DLD1 (cell line): ENCODE results near the gene GJD3.

Source experiments
- in situ Hi-C: cut with HindIII; loops from 2 replicates; pipeline ENCODE4 v1.10.0; 2017; ENCODE audit warnings: low sequenced_read_pairs

Gene GJD3

DNA sequence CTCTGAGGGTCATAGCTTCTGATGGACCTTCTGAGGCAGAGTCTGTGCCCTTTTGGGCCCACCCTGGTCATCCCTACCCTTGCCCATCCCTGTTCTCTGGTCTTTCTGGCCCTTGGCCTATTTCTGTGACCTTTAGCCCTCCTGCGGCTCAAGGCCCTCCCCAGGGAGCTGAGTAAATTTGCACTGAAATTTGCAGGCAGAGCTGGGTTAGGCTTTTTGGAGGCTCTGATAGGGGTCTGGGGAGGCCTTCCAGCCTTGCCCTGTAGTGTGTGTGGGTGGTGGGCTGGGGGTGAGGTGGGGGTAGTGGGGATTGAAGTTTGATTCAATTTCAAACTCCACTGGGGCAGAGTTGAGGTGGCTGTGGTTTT lies 37.7 kb downstream of the GJD3 start:
- in situ Hi-C loops = no loop called here

DNA sequence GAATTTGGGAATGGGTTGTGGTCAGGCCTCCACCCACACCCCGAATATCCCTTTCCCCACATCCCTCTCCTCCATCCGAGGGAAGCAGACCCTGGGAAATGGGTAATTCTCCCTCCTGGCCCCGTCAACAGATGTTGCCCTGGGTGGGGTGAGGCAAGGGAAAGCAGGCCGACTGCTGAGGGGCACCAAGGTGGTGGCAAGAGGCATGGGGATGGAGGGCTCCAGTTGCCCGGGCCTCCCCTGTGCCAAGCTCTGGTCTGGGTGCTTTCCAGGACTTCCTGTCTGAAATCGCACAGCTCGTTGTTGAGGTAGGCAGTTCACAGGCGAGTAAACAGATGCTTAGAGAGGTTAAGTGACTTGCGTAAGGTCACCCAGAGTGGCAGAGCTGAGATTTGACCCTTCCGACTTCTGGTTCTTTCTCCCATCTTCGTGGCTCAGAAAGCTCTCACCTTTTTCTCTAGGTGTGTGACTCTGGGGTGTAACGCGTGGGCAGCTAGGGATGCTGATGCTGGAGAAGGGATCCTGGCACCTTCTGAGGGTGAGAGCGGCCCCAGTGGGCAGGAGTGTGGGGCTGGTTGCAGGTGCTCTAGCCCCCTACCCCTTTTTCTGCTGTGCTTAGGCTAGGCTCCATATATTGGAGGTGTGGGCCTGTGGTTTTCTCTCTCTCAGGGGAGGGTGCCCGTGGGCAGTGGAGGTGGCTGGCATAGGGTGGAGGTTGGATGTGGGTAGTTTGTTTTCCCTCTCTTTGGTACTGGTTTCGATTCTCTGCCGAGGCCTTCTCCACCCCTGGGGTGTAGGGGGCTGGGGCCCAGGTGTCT lies 38.3 kb downstream of the GJD3 start:
- in situ Hi-C loops = no loop called here

DNA sequence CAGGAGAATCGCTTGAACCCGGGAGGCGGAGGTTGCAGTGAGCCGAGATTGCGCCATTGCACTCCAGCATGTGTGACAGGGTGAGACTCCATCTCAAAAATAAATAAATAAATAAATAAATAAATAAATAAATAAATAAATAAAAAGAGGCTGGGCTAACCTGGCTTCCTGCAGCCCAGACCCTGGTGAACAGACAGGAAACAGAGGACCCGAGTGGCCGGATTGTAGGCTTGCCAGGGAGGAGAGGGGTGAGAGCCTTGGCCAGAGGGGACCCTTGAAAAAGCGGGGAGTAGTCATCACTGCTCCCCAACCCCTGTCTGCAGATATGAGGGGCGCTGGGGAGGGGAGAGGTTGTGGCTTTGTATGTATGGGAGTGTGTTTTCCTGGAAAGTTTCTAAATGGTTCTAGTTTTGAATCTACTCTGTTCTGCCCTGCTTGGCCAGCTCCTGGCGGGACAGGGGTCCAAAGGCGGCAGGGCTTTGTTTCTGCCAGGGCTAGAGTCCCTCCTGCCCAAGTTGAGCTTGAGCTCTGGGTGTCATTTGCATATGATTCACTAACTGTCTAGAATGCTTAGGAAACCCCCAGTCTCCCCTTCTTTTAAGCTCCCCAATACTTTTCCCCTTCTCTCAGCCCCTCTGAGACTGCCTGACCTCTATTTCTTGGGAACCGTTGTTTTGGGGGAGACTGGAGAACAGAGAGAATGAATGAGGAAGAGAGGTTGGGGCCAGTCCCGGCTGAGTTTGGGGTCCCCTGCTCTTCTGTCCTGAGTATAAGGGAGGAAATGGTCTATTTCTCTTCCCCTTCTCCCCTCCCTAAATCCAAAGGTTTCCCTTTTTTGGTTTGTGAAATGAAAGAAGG lies 39.2 kb downstream of the GJD3 start:
- in situ Hi-C loops = no loop called here

DNA sequence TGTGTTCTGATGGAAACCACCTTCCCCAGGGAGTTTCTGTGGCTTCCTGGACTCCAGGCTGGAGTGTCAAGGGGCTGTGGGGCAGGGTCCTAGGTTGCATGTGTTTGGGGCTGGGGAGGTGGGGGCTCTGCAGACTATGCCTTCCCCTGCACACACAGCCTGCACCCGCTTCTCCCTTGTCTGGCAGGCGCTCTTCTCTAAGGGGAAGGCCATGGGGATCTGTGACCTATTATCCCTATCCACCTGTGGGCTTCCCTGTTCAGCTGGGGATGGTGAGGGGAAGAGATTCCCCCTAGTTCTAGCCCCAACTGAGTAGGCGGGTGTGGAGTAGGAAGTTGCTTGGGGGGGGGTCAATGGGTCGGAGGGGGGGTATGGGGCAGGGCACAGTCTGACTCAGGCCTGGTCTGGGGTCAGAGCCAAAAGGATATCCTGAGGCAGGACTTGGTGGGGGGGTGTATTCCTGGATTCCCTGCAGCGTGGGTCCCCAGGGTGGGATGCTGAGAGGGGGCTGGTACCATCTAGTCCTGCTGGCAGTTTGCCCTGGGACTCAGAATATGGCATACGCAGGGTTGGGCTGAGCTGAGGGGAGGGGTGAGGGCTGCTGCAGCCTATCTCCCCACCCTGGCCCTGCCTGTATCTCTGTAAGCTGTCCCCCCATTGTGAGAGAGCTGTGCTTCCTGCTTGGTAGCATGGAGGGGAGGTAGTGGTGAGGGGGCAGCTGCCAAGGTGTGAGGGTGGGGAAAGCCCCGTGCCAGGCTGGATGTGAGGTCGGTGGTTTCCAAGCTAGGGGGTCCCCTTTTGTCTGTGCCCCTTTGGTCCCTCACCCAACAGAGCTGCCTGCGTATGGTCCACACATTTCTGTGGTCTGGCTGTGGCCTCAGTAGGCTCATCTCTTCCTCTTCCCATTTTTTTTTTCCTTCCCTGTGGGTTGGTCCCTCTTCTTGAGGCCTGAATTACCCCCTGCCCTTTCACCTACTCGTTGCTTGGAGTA lies 40.9 kb downstream of the GJD3 start:
- in situ Hi-C loops = loop anchor here (25.0 kb wide), 2 partner anchors 261 to 336 kb away; partner anchors contain the start of genes MED24, PSMD3 and THRA

DNA sequence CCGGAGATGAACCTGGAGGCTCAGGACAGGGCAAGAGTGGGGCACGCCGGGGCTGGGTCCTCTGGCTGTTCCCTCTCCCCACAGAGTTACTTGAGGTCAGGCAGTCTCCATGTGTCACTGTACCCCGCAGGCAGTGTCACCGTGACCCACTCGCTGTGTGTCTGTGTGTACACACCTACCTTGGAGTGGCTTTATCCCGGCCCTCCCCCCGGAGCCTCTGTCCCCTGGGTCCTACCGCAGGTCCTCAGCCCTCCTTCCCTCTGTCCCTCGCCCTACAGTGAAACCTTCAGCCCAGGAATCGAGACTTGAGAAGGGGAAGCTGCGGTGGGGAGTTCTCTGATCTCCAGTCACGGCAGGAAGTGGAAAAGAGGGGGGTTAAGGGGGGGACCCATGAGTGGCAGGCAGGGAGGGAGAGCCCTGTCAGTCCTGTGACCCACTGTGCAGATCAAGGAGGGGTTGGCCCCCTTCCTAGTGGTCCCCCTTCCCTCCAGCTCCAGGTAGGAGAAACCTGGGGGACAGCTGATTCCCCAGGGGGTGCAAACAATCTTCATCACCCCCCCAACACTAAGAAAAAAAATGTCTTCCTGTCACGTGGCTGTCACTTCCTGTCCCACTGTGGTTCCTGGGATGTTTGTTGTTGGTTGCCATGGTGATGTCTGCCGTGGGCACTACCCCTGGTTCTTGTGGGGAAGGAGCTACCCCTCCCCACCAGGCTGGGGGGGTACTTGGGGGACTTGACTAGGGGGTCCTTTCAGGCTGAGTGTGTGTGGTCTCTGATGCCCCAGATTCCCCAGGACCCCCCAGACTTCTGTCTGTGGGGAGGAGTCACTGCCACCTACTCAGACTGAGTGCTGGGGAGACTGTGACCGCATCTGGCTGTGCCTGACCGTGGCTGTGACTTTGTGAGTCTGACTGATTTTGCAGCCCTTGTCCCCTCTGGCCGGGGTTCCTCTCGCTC lies 41.9 kb downstream of the GJD3 start:
- in situ Hi-C loops = loop anchor here (25.0 kb wide), 2 partner anchors 260 to 335 kb away; partner anchors contain the start of genes MED24, PSMD3 and THRA

DNA sequence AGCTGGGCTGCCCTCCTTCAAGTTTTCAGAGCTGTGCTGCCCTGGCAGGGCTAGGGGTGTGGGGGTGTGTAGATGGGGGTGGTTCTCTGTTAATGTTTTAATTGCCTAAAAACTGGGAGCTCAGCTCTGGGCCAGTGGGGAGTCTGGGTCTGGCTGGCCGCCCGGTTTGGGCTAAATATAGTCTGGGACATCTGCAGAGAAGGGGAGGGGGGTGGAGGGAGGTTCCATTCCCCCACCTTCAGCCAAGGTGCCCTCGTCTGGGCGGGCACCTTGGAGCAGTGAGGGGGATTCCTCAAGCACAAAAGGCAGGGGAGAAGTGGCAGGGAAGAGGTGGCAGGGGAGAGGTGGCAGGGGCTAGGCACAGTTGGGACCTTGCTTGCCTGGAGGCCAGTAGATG lies 42.6 kb downstream of the GJD3 start:
- in situ Hi-C loops = loop anchor here (25.0 kb wide), 2 partner anchors 260 to 335 kb away; partner anchors contain the start of genes MED24, PSMD3 and THRA

DNA sequence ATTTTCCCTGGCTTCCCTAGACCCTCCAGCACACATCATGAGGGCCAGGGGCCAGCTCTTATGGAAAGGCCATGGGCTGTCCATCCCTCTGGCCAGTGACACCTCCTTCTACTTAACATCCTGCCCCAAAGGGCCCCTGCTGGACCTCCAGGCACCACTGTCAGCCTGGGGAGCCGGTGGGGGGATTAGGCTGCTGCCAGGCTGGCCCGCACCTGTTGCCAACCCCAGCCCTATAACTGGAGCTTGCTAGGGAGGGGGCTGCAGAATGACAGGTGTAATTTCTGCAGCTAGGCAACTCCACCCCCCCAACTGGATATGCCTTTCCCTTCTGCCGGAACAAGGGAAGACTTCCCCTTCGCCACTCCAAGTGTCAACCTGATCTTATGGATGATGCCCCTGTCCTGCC lies 43.0 kb downstream of the GJD3 start:
- in situ Hi-C loops = loop anchor here (25.0 kb wide), 2 partner anchors 259 to 334 kb away; partner anchors contain the start of genes MED24, PSMD3 and THRA

DNA sequence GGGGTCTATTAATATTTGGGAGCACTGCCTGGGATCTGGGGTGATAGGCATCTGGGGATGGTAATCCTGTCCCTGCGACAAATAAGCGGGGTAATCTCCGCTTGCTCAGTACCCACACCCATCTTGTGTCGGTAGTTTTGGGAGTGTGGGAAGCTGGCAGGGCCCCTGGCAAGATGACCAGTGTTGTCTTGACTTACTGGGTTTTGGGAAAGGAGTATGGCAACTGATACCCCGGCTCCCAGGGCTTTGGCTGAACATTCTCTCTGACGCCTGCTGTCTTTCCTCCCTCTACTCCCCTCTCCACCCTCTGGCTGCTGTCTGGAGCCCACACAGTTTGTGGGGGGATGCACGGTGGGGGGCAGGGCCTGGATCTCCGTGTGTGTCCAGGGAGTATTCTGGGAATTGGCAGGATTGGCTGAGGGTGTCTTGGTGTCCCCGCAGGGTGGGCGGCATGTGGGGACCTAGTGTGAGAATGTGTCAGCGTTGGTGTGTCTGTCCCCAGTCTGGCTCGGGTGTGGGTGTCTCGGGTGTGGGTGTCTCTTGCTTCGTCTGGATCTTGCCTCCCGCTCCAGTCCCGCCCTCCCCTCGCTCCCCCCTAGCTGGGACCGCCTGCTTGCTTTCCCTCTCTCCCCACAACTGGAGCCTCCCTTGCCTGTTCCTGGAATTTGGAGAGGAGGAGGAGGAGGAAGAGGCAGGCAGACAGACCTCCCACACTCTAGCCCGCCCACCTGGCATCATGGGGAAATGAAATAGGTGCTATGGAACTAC lies 43.6 kb downstream of the GJD3 start:
- in situ Hi-C loops = loop anchor here (25.0 kb wide), 2 partner anchors 259 to 334 kb away; partner anchors contain the start of genes MED24, PSMD3 and THRA

DNA sequence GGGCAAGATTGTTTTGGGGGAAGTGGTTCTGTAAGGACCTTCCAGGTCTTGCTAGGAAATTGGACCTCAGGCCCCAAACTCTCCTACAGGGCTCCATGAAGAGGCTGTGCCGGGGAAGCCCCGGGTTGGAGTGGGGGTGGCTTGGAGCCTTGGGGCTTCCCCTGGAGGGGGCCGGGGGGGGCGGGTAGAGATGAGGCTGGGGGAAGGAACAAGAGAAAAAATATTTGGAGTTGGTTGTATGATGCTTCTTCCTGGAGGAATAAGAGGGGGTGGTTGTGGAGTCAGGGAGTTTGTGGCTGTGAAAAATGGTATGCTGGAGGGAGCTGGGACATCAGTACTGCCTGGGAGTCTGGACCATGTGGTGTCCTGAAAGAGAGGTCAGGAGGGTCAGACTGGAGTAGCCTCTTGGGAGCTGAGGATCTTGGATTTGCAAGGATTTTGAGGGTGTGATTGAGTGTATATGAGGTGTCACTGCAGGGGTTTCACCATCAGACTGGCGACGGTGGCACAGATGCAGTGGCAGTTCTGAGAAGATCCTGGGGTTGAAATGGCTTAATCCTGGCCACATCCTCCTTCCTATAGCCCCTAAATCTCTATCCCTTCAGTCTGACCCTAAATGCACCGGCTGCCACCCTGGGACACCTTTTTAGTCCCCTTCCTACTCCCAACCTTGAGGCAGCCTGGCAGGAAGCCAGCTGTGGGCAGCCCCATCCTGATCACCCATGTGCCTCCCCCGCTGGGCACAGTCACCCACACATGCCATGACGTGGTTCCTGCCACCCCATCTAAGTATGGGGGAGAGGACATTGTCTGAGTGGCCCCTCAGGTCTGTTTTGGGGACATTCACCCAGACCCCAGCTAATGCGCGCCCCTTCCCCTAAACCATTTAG lies 44.6 kb downstream of the GJD3 start:
- in situ Hi-C loops = loop anchor here (25.0 kb wide), 2 partner anchors 258 to 333 kb away; partner anchors contain the start of genes MED24, PSMD3 and THRA

DNA sequence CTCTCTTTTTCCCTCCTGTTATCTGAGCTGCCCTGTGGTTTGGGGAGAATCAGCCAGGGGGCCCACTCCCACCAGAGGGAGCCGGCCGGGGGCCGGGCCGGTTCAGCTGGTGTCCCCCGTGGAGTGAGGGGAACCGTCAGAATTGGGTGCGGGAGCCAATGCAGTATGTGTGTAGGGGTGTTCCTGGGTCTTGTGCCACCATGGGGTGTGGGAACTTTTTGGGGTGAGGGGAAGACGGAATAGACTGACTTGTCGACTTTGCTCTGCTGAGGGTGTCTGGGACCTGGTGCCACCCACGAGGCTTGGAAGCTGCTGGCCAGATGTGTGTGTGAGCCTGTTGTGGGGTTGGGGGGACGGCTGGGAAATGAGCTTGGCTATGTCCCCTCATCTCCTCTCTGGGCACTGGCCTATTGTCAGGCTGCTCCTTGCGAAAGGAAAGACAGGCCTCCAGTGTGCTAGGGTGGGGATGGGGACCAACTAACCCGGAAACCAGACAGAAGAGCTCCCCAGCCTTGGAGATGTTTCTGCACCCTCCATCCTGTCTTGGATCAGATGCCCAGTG lies 45.6 kb downstream of the GJD3 start:
- in situ Hi-C loops = loop anchor here (25.0 kb wide), 2 partner anchors 257 to 332 kb away; partner anchors contain the start of genes MED24, PSMD3 and THRA

DNA sequence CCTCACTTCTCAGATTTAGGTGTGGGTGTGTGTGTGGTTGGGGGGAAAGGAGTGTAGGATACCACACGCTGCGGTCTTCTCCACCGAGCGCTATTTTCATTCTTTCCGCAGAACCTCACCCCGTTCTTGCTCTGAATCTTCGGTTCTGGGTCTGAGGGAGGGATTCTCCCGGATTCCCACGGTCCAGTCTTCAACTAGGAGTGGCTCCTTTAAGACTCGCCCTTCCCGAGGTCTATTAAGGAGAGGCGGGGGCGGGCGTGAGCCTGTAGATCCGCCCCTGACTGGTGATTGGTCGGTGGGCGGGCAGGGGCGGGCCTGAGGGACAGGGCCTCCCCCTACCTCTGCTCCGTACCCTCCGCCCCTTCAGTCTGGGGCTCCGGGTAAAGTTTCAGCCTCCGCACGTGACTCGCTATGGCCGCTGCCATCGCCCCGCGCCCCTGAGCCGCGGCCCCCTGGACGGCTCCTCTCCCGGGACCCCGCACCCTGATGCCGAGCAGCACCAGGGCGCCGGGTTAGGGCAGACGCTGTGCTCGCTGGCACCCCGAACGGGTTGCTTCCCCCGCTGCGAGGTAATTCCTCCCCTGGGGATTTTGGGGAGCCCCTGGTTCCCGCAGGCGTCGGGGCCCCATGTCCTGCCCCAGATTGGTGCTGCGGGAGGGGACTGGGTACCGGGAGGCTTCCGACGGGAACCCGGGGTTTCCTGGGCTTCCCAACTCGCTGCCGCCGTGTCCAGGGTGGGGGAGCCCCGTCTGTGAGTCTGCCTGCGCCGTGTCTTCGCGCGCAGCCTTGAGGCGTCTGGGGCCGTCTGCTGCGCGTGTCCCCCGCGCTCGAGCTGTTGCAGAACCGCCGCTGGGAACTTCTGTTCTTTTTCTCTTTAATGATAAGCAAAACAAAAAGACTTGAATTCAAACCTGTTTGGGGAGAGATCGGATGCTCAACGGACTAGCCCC lies 46.4 kb downstream of the GJD3 start:
- in situ Hi-C loops = loop anchor here (25.0 kb wide), 2 partner anchors 256 to 331 kb away; partner anchors contain the start of genes MED24, PSMD3 and THRA

DNA sequence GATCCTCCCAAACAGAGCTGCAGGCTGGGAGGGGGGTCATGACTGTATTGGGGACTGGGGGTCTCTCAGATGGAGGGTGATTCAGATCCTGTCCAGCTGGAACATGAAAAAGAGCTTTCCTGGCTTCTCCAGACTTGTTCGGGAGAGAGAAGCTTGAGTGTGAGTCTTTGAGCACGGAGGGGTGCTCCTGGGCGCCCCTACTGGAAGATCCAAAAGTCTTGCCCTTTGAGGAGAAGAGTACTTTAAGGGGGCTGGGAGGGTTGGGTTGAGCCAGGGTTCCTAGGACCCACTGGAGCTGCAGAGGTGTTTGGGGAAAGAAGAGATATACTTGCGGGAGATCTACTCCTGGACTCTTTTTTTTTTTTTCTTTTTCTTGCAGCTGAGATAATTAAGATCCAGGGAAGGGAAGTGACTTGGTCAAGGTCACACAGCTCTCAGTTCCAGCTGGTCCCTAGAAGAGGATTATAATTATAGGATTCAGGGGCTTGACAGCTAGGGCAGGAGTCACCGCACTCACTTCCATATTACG lies 47.1 kb downstream of the GJD3 start:
- in situ Hi-C loops = loop anchor here (25.0 kb wide), 2 partner anchors 255 to 330 kb away; partner anchors contain the start of genes MED24, PSMD3 and THRA

DNA sequence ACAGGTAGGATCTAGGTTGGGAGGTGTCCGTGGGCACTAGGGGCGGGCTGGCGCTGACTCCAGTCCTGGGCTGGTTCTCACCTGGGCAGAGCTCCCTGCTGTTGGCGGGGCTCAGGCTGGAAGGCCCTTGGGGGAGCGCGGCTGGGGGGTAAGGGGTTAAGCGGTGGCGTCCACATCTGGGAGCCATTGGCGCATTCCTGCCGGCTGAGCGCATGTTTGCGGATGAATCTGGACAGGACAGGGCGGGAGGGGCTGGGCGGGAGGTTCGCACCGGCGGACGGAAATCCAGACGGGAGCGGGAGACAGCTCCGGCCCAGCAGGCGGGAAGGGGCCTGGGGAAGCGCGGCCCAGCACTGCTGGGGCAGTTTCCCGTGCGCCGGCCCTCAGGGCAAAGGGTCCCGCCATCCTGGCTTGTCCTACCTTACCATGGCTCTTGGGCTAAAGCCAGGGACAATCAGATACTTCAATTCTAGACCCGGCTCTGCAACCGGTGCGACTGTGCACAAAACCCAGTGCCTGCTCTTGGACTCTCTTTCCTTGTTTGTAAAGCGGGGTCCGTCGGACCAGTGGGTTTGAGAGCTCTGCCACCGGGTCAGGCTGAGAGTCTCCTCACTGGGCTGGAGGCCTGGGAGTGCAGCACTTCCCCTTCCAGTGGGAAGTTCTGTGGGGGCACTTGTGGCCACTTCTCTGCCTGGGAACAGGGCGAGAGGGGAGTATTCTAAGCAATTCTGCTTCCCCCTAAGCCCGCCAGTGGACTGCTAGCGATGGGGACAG lies 47.8 kb downstream of the GJD3 start:
- in situ Hi-C loops = loop anchor here (25.0 kb wide), 2 partner anchors 254 to 329 kb away; partner anchors contain the start of genes MED24, PSMD3 and THRA
